GM19023 (cell line): ENCODE measurements around the gene VPS4B.
"Not testable (repeated sequence)": the region's sequence is repeated elsewhere in the genome, so short reads cannot be mapped to it uniquely, and the experiment has no call there.

Source experiments
- ATAC-seq: cut with Tn5 transposase; IDR thresholded peaks from one replicate; pipeline ENCODE4 v1.9.1; 2021; ENCODE audit warnings: mild to moderate bottlenecking, moderate library complexity; ENCODE audit not compliant: unreplicated experiment

Gene VPS4B

DNA sequence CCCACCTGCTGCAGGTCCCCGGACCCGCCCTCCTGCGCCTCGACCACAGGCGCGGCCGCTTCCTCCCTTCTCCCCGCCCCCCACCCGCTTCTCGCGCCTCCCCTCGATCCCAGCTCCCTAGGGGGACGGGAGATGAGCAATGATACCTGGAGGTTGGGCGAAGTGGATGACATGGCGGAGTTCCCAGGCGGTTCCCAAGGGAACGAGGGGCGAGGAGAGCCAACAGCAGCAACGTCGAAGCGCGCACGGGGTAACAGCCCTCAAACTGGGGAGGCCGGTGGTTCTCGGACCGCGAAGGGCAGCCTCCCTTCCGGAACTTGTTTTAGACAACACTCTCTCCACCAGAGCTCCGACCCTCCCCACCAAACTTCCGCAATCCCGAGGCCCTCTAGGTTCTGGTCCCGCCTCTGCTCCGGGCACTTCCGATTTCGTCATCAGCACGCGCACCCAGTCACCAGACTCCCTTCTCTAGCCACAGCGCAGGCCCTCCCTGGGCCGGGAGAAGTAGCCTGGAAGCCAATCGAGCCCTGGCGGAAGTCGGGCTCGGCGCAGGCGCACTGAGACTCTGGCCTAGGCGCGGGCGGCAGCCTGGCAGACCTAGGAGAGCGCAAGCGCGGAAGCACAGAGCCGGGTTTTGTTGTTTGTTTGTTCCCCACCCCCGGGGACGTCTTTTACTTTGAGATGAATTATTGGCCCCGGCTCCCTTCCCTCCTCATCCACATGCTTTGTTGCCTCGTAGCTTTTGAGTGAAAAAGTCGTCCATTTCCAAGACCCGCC, at the start of gene VPS4B:
VPS4B (minus strand) TSS at position 390 of the 777 bp plus-strand sequence; CDS start at position 173, 217 bp downstream.
- ATAC-seq: peak; percentile 95

DNA sequence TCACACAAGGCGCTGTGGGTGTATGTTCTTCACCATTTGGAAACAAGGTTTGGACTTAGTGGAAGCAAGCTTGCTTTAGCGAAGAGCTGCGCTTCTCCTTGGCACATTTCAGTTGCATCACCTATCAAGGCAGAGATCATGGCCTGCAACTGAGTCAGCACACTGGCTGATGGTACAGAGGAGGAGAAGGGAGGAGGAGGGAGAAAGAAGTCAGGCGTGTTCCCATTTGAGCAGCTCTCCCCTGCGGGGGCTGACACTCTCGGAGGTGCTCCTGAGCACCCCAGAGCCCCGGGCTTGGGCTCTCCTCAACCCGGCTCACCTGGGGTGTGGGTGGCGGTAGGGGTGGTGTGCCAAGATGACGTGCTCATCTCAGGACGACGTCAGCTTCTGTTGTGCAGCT, 48.5 kb upstream of the VPS4B start:
- ATAC-seq: no peak

DNA sequence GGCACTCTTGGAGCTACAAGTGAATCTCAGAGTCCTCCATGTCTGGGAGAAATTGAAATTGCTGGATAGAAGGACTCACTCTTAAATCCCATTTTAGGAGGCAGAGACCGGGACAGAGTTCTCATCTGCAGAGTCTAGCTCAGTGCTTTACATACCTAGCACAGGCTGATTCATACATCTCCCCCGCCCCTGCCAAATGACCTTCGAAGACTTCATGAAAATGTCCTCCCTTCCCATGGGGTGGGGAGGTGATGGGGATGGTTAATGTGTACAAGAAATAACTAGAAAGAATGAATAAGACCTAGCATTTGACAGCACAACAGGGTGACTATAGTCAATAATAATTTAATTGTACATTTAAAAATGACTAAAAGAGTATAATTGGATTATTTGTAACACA, 46.3 kb upstream of the VPS4B start:
- ATAC-seq: no peak

DNA sequence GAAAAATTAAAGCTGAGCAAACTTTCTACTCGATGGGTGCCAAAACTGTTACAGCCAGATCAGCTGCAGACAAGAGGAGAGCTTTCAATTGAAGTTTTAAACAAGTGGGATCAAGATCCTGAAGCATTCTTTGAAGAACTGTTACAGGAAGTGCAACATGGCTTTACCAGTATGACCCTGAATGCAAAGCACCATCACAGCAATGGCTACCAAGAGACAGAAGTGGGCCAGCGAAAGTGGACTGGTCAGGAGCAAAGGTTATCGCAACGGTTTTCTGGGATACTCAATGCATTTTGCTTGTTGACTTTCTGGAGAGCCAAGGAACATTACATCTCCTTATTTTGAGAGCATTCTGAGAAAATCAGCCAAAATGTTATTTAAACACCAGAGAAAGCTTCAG, 45.4 kb upstream of the VPS4B start:
- ATAC-seq: no peak

DNA sequence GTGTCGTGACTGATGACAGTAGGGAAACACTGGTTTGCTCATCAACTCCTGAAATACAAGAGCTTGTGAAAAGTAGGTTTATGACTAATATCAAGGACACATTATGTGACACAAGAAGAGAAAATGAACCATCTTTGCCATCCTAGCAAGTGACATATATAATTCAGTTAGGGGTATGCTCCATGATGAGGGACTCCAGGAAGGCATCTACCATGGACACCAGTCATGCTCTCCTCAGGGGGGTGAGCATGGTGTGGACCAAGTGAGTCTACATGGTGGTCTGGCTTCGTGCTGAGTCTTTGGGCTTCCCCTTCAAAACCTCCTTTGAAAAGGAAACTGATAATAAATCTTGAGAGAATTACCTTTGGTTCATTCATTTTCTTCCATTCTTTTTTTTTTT, 42.8 kb upstream of the VPS4B start:
- no peak for ATAC-seq

DNA sequence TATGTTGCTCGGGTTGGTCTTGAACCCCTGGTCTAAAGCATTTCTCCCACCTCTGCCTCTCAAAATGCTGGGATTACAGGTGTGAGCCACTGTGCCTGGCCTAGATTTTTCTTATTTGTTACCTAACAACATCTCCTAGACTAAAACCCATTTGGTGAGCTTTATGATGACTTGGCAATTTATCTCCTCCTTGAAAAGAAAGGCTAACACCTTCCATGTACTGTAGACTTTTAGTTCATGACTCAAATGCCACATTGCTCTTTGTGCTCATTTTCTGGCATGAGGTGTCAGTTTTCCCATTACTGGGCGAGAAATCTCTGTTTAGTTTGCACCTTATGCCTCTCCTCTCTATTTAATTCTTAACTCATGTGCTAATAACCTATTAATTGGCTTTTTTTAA, 42.2 kb upstream of the VPS4B start:
- ATAC-seq: no peak

DNA sequence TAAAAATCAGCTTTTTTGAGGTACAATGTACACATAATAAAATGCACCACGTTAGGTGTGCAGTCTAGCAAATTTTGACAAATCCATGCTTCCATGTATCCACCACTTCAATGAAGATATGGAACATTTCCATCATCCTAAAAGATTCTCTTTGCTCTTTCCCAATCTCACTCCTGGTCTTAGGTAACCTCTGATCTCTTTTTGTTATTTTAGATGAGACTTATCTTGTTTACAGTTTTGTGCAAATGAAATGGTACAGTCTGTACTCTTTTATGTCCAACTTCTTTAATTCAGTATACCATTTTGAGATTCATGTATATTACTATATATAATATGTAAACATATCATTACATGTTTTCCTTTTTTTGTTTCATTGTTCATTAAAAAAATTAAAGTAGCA, 38.1 kb upstream of the VPS4B start:
- ATAC-seq: no peak

DNA sequence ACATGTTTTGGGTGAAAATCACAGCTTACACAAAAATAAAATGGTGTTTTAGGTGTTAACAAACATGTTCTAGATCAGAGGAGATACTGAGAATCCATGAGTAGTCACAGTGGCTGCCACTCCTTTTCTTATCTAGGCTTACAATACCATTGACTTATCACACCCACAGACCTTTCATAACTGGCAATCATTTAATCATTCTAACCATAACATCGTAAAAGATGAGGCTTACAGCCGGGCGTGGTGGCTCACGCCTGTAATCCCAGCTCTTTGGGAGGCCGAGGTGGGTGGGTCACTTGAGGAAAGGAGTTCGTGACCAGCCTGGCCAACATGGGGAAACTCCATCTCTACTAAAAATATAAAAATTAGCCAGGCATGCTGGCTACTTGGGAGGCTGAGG, 35.7 kb upstream of the VPS4B start:
- ATAC-seq: no peak

DNA sequence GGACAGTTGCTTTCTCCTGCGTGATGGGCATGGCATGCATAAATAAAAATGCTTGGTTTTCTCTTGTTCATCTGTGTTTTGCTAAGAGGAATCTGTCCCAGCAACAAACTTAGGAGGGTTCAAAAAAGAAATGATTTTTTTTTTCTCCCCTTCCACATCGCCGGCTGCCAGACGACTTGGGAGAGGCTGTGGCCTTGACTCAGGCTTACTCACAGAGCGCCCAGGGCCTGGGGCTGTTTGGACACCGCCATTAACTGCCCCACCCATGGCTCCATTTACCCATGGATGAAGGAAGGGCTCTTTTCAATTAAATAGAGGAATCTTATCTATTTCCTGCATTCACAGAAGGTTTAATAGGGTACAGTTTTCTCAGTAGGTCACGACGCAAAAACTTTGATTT, 32.2 kb upstream of the VPS4B start:
- no peak for ATAC-seq

DNA sequence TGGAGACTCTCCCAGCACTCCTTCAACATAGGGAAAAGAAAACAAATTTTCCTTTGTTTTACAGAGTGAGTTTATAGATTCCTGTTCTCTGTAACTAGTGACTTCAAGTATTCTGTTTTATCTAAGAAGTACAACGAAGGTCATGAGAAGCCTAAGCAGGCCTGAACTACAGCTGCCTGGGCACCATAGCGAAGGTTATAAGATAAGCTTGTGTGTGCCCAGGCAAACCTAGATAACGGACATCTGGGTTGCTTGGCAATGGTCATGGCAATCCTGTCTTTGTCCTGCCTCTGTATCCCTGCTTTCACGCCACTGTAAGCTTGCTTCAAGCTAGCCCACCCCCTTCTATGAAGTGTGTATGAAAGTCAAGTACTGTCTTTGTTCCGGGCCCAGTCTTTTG, 30.5 kb upstream of the VPS4B start:
- ATAC-seq: not testable (repeated sequence)

DNA sequence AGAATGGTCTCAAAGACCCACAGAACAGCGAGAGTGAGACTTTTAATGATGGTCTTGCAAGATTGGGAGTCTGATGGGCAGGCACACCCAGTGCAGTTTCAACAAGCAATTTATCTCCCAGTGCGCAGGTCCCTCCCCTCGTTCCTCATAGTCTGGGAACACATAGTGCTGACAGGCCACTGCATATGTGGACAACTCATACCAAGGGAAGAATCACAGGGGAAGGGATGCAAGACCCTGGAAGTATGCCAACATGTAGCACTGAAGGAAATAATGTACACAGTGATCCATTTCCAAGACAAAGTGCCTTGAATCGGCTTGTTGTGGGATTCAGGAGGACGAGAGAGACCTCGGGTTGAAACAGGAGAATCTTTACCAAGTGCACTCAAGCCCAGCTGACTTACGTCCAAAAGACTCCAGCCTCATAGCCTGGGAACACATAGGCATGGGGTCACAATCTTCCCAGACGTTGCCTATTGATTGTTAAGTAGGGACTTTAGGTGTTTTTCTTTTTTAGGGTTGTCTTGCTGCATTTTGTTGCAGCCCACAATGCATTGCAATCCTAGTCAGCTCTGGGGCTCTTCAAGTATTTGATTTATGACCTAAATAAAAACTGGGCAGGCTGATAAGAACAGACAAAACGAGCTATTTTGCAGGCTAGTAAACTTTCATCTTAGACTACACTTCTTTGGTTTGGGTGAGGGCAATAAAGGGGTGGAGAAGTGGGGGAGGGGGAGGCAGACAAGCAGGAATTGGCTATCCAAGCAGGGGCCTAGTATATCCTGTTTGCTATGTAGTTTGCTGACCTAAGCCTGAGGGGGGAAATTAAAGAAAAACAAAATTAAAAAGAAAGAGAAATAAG, 29.8 kb upstream of the VPS4B start:
- ATAC-seq: no peak

DNA sequence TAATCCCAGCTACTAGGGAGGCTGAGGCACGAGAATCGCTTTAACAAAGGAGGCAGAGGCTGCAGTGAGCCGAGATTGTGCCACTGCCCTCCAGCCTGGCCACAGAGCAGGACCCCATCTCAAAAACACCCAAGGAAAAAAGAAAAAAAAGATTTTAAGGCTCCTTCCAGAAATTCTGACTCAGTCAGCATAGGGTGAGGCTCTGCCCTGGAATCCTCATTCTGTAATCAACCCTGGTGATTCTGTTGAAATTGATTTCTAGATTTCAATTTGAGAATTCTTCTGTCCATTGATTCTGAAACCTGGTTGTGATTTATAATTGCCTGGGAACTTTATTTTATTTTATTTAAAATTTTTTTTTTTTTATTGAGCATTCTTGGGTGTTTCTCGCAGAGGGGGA, 27.1 kb upstream of the VPS4B start:
- no peak for ATAC-seq

DNA sequence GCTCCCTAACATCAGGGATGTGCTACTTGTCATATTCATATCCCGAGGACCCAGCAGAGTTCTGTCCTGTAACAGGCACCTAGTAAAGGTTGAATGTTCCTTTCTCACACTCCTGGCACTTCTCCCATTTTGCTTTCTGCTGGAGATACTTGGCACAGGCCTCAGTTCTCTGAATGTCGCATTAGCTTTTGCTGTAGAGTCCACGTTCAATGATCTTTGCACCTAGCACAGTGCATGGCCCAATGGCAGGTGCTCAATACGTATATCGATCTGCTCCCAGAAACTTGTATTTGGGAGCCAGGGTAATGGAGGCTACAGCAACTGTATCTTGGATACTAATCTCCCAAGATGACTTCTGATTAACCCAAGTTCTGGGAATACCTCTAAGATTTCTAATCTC, 24.8 kb upstream of the VPS4B start:
- ATAC-seq: no peak

DNA sequence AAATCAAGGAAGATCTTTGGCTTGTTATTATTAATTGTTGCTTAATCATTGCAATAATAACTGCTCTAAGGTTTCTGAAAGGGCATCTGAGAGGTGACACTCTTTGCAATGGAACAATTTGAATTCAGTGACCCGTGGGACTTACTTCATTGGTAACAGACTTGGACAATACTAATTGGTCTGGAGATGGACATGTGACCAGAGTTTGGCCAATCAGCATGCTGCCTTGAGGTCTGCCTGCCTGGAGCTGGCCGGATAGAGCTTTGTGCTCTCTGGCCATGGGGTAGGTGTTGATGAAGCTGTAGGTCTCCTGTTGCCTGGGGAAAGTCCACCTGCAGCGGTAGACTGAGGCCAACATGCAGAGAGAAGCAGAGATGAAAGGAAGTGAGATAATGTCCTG, 24.0 kb upstream of the VPS4B start:
- ATAC-seq: no peak

DNA sequence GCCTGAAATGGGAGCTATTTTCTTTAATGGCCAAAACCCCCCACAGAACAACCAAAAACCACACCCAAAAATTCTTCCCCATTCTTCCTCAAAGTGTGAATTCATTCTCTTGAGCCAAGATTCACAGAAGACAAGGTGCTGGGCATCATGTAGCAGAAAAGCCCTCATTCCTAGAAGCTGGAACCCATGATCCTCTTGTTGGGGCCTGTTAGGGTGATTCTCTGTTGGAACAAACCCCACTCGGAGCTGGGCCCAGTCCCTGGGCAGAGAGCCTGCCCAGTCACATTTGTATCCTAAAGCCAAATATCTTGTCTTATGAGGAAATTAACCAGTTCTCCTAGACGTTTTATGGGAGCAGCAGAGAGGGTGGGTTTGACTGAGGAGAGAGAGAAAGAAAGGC, 22.8 kb upstream of the VPS4B start:
- no peak for ATAC-seq

DNA sequence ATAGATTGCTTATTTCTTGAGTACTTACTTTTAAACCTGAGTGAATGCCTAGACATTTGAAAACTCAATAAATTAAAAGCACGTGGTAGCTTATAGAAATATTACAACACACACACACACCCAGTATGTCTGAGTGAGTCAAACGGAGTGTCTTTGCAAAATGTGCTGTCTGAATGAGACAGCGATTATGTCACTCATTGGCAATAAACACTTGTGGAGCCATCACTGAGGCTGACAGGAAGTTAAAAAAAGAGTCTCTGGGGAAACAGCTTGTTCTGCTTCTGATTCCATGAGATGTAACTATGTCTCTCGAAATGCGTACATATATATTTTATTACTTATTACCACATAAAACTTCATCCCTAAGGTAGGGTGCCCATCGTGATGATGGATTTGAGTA, 22.3 kb upstream of the VPS4B start:
- no peak for ATAC-seq

DNA sequence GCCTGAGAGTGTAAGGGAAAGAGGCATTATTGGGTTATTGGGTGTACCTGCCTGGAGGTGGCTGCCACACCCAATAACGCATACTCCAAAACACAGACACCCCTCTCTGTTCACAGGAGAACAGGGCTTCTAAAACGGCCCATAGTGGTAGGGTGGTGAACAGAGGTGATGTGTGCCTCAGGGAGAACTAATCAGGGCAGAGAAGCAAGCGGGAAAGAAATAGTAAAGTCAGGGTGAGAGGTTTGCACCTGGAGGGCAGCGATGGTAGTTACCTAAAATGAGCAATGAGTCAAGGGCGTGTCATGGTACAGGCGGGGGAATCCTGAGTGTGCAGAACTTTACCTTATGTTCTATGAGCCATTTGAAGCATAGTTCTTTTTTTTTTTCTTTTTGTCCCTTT, 21.6 kb upstream of the VPS4B start:
- ATAC-seq: no peak

DNA sequence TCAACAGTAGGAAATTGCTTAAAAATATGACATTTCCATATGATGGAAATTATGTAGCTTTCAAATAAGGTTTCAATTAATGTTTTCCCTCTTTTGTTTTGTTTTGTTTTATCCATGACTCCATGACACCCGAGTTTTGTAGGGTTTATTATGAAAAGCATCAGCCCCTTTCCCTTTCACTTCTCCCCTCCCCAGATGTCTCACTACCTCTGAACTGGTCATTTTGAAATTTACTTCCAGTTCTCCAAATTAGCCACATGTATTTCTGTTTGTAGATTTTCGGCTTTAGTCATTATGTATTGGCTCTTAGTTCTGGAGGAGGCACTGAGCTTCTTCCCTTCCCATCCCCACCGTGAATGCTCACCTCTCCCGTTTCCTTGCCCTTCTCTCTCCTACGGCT, 18.6 kb upstream of the VPS4B start:
- ATAC-seq: no peak

DNA sequence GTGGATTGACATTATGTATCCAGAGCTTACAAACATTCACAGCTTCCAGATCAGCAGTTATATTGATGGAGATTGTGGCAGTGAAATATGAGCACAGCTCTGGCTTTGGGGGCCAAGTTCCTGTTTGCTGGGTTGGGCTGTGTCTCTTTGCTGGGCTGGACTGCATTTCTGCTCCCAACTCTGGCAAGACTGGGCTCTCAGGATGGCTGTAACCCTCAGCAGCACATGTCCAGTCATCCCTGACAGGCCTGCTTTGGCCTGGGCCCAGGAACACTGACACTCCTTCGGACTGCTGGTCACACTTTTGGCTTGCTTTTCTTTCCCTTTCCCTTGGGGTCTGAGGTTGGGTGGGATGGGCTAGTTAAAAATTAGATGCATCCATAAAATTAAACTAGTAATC, 17.9 kb upstream of the VPS4B start:
- no peak for ATAC-seq

DNA sequence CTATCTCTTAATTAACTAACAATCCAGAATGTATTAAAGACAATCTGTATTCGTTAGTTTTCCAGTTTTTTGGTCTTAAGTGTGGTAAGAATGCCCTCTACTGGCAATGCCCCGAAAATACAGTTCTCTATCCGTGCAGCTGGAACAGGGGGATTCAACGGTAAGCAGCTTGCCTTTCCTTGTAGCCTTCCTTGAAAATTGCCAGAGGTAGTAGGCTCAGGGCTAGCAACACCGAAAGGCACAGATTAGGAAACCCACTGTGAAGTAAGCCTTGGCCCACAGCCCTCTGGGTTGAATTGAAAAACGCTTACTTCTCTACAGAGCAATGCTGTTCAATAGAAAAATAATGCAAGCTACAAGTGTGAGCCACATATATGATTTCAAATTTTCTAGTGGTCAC, 17.1 kb upstream of the VPS4B start:
- no peak for ATAC-seq

DNA sequence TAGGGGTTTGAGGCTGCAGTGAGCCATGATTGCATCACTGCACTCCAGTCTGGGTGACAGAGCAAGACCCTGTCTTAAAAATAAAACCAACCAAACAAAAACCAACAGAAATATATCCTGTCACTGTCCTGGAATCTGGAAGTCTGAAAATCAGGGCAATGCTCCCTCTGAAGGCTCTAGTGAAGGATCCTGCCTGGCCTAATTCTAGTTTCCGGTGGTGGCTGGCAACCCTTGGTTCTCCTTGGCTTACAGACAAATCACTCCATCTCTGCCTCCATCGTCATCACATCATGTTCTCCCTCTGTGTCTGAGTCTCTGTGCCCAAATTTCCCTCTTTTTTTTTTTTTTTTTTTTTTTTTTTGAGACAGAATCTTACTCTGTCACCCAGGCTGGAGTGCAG, 15.9 kb upstream of the VPS4B start:
- no peak for ATAC-seq

DNA sequence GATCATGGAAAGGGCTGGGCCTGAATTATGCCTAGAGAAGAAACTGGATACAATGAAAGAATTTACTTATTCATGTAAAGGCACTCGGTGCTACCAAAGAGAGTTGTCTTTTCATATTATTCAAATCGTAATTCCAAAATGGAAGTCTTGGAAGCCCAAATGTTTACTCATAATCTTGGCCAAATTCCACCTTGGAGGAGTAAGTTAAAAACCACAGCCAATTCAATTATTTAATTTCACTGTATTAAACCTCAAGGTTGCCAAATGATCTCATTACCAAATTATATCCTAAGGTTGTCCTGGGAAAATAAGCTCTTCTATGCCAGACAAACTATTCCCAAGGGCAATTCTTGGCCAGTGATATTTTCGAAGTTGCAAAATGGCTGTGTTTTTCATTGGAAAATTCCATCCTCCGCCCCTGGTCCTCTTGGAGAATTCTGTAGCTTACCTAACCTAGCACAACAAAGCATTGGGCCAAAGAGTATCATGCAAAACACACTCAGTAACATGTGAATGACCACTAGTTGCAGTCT, 11.1 kb upstream of the VPS4B start:
- no peak for ATAC-seq
